ENCODE results near the gene SF3B1.

DNA sequence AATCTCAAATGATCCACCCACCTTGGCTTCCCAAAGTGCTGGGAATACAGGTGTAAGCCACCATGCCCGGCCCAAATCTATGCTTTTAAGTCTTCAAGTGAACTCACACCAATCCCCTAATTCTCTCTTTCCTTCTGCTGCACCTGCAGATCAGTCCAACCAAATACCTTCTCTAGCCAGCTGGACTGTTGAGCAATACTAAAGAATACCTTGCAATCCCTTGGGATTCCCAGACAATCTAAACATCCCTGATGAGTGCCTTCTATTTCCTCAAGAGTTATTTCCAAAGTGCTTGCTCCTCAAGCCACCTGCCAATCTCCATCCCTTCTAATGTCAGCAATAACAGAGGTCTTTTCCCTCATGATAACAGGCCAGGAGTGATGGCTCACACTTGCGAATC is 48.6 kb downstream of the SF3B1 start:
- no peak for TF ChIP-seq GATA2 (IDR thresholded peaks at IDR 0.05; ENCODE audit: low read depth, low read length)
- TF ChIP-seq GATA3 (IDR thresholded peaks at IDR 0.05; ENCODE audit: low read depth, low read length): no peak
